ENCODE results near the gene FAAP100.

DNA sequence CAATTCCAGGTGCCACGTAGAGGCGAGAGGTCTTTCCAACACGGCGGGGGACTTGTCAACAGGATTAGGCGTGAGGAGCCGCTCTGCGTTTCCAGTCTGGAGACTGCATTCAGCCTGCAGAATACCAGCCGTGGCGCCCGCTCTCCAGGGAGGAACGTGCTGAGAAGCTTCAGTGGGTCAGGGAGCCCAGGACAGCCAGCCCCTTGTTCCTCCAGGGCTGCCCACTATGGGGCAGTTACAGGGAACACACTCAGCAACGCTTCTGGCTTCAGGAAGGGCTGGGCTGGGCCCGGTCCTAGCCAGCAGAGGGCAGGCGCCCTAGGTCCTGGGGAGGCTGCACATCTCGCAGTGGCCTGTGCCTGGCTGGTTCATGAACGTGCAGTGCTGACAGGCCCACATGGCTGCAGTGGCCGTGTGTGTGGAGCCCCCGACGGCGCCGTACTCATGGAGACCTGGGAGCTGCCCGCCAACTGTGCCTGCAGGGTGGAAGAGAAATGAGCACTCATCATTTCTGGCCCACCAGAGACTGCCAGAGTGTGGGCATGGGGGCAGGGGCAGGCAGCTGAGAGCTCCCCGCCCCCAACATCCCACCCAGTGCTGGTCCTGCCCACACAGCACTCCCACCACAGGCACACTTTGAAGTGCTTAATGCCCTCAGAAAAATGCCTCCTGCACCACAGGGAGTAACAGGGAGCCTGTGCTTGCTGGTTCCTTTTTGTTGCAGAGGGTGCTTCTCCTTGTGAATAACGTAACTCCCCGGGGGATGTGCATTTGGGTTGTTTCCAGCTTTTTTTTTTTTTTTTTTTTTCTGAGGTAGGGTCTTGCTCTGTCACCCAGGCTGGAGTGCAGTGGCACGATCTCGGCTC lies 7.0 kb upstream of the FAAP100 start:
- TF ChIP-seq EZH2 (IDR thresholded peaks at IDR 0.05; ENCODE audit: low read length) (no peak), CTCF (optimal IDR thresholded peaks at IDR 0.05 in 1 of 3, IDR thresholded peaks at IDR 0.05 in 1 of 3, conservative IDR thresholded peaks at IDR 0.05 in 1 of 3; ENCODE audit: extremely low read depth in 1 of 3, insufficient read depth in 2 of 3, low read length in 3 of 3) (peak in 1 of 3 experiments; percentile 13)
